Spinal cord (tissue), 10 donors: ENCODE results near the gene PRR29. TPM values are rescaled to one million over a fixed set of nuclear protein-coding genes. Genes with fewer than 3 reads are reported as not detected.

Experiments used
- DNase-seq, 6 donors: peaks; one replicate each; pipeline versions ENCODE4 v3.0.0 to v3.0.0-alpha.2; 2013 to 2015; ENCODE audit warnings: low spot score in 6 of 6, low read depth in 4 of 6
- H3K27ac ChIP-seq: one replicate; pipeline ENCODE4 v1.5.1; 2013; ENCODE audit warnings: low read depth, low read length, control low read depth
- H3K27me3 ChIP-seq: one replicate; pipeline ENCODE4 v1.6.1; 2013; ENCODE audit warnings: low read length; ENCODE audit not compliant: control insufficient read depth, insufficient read depth
- H3K36me3 ChIP-seq: one replicate; pipeline ENCODE4 v1.6.1; 2013; ENCODE audit warnings: low read length; ENCODE audit not compliant: control insufficient read depth, insufficient read depth
- H3K4me1 ChIP-seq: one replicate; pipeline ENCODE4 v1.6.1; 2013; ENCODE audit warnings: low read length; ENCODE audit not compliant: control insufficient read depth, insufficient read depth
- H3K4me3 ChIP-seq: one replicate; pipeline ENCODE4 v1.5.1; 2013; ENCODE audit warnings: low read depth, low read length, control low read depth
- H3K9me3 ChIP-seq: one replicate; pipeline ENCODE4 v1.6.1; 2013; ENCODE audit warnings: low read length; ENCODE audit not compliant: control insufficient read depth, insufficient read depth
- WGBS: methylation state at CpG from one replicate; pipeline ENCODE4 v1.1.5; 2013; ENCODE audit warnings: missing lambda C conversion rate; ENCODE audit not compliant: insufficient coverage; 5-methylcytosine and 5-hydroxymethylcytosine counted together
- polyA plus RNA-seq, 2 donors: library from polyadenylated mRNA; unstranded; fragments of 120-200 nt; gene quantifications; one replicate each; pipeline ENCODE4 v1.2.1, GENCODE V29; 2013; ENCODE audit not compliant: insufficient read length in 2 of 2
- total RNA-seq, 2 donors: library from RNA; depleted of rRNA in 1 of 2; stranded (reverse); fragments of 120-200 nt in 1 of 2; fragments of >200 nt in 1 of 2; gene quantifications; one replicate each; pipeline versions ENCODE4 v1.2.3 to v1.2.4, GENCODE V29; 2013 to 2014
- donor health status: healthy.

Gene PRR29
- total and polyA plus RNA-seq, 4 donors = 2.8 to 17.7 (median 12.9) TPM

DNA sequence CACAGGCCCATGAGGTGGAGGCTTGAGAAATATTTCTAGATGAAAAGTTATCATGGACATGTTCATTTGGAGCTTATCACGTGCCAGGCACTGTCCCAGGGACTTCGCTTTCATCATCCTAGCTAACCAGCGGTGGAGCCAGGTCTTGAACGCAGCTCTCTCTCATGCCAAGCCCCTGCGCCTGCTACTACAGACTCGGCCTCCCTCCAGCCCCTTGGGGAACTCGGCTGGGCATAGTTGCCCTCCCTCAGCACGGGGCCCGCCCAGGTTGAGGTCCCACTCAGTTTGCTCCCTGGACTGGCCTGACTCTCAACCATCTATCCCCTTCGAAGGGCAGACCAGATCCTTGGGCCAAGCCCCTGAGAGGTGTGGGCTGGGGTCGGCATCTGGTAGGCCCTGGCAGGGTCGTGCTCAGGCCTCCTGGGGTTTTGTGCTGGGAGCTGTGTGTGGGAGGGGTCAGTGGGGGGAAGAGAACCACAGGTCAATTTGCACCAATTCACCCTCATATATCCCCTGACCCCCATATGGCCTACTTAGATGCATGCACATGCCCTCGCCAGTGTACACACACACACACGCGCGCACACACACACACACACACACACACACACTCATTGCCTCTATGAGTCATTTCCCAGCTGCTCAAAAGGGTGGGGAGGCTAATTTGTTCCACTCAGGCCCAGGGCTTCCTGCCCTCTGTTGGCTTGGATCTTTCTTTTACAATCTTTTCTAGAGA, 13.3 kb upstream of the PRR29 start:
- Histone ChIP-seq H3K4me3 (no peak overlapping the region), H3K36me3 (no peaks in the 10 kb centered on the region), H3K27ac (peak overlapping the region; percentile 27), H3K9me3 (peaks cover 3% of the 10 kb centered on the region), H3K27me3 (peaks cover 5% of the 10 kb centered on the region), H3K4me1 (peaks cover 41% of the 10 kb centered on the region)
- WGBS = 80% methylated on average over 10 of the region's 16 CpGs
- no peak for DNase-seq

DNA sequence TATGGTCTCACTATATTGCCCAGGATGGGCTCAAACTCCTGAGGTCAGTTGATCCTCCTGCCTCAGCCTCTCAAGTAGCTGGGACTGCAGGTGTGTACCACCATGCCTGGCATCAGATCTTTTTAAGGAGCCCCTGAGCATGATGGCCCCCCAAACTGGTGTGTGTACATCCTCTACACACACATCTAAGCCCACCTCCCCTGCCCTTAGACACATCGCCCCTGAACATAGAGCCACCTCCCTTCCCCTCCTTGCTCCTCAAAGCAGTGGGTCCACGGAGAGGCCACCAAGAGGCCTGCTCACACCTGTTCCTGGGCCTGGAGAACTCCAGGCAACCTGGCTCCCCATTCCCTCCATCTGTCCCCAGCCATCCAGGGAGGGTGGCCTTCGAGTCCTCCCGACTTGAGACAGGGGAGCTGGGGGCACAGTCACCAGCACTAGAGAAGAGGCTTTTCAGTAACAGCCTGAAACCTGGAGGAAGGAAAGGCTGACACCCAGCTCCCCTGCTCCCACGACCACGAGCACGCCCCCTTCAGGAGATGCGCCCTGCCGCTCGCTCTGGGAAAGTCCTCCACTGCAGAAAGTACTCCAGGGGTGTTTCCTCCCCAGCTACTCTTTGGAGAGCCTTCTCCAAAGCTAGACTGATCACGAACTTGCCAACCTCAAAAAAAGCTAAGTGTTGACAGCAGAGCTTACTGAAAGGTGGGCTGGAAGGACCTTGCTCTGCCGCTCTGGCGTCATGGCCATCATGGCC, 12.6 kb upstream of the PRR29 start:
- Histone ChIP-seq H3K4me1 (peaks cover 36% of the 10 kb centered on the region), H3K27ac (no peak overlapping the region)
- 80% methylated on average over 13 of the region's 13 CpGs for WGBS

DNA sequence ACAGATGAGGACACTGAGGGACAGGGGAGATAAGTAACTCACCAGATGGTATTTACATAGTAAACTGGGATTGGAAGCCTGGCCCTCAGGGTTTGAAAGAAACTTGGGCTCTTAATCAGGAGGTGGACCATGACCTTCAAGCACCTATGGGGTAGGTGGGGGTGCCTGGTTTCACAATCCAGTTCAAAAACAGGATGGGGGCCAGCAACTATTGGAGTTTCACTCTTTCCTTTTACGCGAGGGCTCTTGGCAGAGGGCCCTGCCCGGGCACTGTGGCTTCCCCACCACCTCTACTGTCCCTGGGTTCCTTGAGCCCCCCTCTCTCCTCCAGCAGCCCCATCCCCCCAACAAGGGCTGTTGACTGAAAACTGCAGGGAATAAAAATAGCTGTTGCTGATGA, 11.3 kb upstream of the PRR29 start:
- Histone ChIP-seq H3K9me3 (peaks cover under 1% of the 10 kb centered on the region), H3K36me3 (no peaks in the 10 kb centered on the region), H3K27me3 (peaks cover 12% of the 10 kb centered on the region), H3K4me1 (peaks cover 36% of the 10 kb centered on the region), H3K27ac (no peak overlapping the region), H3K4me3 (no peak overlapping the region)
- WGBS = no CpG with 5 or more reads among the region's 3 CpGs
- no peak for DNase-seq

More for the DNA sequence above, 12.6 kb upstream of the PRR29 start:
- no peaks in the 10 kb centered on the region for H3K36me3 ChIP-seq
- H3K4me3 ChIP-seq = no peak overlapping the region
- H3K9me3 ChIP-seq = peaks cover 3% of the 10 kb centered on the region
- no peak for DNase-seq
- H3K27me3 ChIP-seq = peaks cover 6% of the 10 kb centered on the region

DNA sequence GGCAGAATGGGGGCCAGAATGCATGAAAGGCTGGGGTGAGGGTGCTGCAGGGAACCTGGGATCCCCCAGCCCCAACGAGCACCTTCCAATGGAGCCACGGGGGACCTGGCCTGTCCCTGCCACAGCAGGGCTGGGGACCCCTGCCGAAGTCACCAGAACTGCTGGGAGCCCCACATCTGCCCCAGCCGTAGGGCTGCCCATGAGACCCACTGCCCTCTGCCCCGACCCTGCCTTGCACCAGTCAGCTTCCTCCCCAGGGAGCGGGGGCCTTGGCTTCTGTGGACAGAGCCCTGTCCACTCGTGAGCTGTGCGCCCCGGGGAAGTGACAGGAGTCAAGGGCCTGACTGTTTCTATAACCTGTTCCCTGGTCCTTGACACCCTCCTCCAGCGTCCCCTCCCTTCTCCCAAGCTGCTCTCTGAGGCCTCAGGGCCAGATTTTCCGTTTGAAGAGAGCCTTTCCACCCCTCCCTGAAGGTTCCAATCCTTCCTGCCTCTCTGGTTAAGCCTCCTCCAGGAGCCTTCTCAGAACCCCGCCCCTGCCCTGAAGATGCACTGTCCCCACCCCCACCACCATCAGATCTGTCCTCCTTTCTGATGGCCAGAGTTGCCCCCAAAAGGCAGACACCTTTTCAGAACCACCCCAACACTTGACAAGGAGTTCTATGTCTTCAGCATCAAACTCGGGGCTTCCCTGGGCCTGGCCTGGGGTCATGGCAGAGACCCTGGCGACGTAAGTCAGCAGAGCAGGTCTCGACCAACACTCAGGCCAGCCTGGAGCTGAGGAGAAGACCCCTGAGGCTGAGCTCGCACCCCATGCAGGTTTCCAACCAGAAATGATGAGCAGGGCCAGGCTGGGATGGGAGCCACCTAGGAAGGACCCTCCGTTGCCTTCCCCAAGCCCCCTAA, 10.7 kb upstream of the PRR29 start:
- WGBS = 87% methylated on average over 17 of the region's 18 CpGs
- Histone ChIP-seq H3K4me3 (no peak overlapping the region), H3K27me3 (peaks cover 17% of the 10 kb centered on the region), H3K4me1 (peaks cover 36% of the 10 kb centered on the region), H3K36me3 (no peaks in the 10 kb centered on the region), H3K27ac (no peak overlapping the region), H3K9me3 (no peaks in the 10 kb centered on the region)
- no peak for DNase-seq

DNA sequence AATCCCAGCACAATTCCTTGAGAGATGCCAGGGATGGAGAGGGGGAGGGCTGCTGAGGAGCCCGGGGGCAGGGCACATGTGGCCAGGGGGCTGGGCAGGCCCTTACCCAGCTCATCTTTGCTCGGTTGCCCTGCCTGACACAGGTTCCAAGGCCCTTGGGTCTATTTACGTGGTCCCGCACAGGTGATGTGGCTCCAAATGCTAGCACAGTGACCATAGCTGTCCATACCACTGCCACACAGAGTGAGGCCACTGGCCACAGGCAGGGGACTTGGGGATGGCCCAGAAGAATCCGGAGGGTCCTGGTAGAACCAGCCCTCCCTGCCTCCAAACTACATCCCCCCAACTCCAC, 10.0 kb upstream of the PRR29 start:
- H3K4me3 ChIP-seq = no peak overlapping the region
- peaks cover 18% of the 10 kb centered on the region for H3K27me3 ChIP-seq
- H3K27ac ChIP-seq = no peak overlapping the region
- no peaks in the 10 kb centered on the region for H3K9me3 ChIP-seq
- H3K36me3 ChIP-seq = no peaks in the 10 kb centered on the region
- no peak for DNase-seq
- WGBS = 96% methylated on average over 5 of the region's 5 CpGs
- peaks cover 33% of the 10 kb centered on the region for H3K4me1 ChIP-seq

DNA sequence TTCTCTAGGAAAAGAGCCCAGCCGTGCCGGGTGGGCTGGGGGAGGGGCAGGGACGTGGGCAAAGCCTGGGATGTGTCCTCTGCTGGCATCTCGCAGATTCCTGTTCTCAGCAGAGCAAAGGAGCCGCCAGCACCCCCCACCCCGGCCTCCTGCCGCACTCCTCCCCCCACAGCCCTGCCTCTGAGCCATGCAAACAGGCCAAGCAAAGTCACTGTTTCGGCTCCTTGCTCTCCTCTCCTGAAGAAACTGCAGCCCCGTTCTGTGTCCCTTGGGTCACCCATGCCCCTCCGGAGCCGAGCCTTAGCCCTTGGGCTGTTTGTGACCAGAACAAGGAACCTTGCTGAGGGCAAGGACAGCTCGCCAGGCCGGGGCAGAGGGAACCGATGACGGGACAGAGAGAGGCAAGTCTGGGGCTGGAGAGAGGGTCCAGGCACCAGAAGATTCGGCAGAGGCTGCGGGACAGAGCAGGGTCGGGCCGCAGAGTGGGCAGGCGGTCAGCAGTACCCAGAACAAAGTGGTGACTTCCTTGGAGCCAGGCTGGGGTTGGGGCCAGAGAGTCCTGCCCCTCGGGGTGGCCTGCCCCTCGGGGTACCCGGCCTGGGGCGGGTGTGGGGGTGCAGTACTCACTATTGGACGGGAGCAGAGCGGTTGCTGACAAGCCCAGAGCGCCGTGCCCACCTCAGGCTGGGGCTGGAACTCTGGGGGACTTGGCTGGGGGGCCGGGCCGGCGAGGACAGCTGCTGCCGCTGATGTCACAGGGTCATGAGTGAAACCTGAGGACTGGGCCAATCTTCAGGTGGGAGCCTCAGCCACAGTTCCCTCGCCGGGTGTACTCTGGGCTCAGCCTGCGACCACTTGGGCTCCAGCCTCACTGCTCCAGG, 9.2 kb upstream of the PRR29 start:
- WGBS = 45% methylated on average over 30 of the region's 35 CpGs
- Histone ChIP-seq H3K4me3 (no peak overlapping the region), H3K27me3 (peaks cover 21% of the 10 kb centered on the region), H3K4me1 (peaks cover 28% of the 10 kb centered on the region), H3K27ac (no peak overlapping the region), H3K36me3 (no peaks in the 10 kb centered on the region), H3K9me3 (no peaks in the 10 kb centered on the region)
- DNase-seq = peak in 2 of 6 donors; percentile 41 to 63

DNA sequence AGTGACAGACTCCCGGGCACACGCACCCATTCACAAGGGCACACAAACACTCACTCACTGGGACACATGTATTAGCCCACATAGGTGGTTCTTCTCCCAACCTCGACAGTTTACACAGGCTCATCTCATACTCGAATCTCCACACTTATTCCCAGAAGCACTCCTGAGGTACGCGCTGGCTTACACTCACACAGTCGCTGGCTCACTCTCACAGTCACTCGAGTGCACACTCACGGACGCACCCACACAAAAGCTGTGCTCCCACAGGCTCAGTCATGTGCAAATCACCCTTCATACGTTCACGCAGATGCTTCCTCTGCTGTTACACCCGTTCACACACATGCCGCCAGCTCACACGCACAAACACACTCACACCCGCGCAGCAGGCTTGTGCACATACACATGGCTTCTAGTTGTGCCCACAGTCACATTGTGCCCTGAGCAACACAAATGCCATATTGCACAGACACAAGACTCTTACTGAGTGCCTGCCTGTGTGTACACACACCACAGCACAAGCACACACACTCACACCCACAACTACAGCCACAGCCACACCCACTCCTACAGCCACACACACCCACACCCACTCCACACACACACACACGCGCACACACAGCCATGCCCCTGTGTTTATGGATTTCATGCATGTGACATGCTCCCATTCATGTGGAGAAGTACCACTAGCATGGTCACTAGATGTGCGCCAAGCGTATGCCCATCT, 8.4 kb upstream of the PRR29 start:
- peaks cover 23% of the 10 kb centered on the region for H3K4me1 ChIP-seq
- 87% methylated on average over 21 of the region's 21 CpGs for WGBS
- H3K4me3 ChIP-seq = no peak overlapping the region

DNA sequence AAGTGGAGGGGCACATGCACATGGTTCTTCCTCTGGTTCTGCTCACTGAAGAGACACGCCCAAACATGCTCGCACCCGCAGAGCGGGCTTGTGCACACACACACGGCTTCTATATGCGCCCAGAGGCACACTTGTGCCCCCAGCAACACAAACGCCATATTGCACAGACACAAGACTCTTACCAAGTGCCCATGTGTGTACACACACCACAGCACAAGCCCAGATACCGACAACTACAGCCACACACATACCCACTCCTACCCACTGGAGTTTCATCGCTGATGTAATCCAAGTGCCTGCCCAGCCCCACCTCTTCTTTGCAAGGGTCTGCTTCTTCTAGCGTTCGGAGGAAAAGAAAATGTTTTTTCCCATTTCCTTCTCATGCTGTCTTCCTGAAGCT, 6.5 kb upstream of the PRR29 start:
- no peak overlapping the region for H3K4me3 ChIP-seq
- no peak for DNase-seq
- peaks cover 21% of the 10 kb centered on the region for H3K4me1 ChIP-seq
- peaks cover 21% of the 10 kb centered on the region for H3K27me3 ChIP-seq
- 83% methylated on average over 11 of the region's 11 CpGs for WGBS
- no peaks in the 10 kb centered on the region for H3K36me3 ChIP-seq
- no peaks in the 10 kb centered on the region for H3K9me3 ChIP-seq
- H3K27ac ChIP-seq = no peak overlapping the region

More for the DNA sequence above, 8.4 kb upstream of the PRR29 start:
- Histone ChIP-seq H3K27ac (no peak overlapping the region), H3K9me3 (no peaks in the 10 kb centered on the region), H3K27me3 (peaks cover 21% of the 10 kb centered on the region), H3K36me3 (no peaks in the 10 kb centered on the region)
- no peak for DNase-seq
